Gastrocnemius medialis (tissue), 4 donors: ENCODE data around the gene ZSWIM2. TPM values are rescaled to one million over a fixed set of nuclear protein-coding genes. Genes with fewer than 3 reads are reported as not detected.

Experiments used
- ATAC-seq, 2 donors: fragments of 150-250 bp; one replicate each; pipeline ENCODE4 v1.9.1; 2016
- DNase-seq, 2 donors: peaks; one replicate each; pipeline ENCODE4 v3.0.0-alpha.2; 2019
- H3K27ac ChIP-seq, 4 donors: fragments of 200-600 bp; sonication (generic); 1 replicate in 1 of 4; 2 replicates in 3 of 4; pipeline ENCODE4 v1.5.1; 2016 to 2018; ENCODE audit warnings: mild to moderate bottlenecking in 2 of 4, moderate library complexity in 1 of 4
- H3K27me3 ChIP-seq, 3 donors: fragments of 200-600 bp; sonication (generic) in 2 of 3; 1 replicate in 1 of 3; 2 replicates in 2 of 3; pipeline versions ENCODE4 v1.5.1 to v1.6.0; 2016 to 2019; ENCODE audit warnings: mild to moderate bottlenecking in 1 of 3, moderate library complexity in 1 of 3
- H3K36me3 ChIP-seq, 2 donors: fragments of 200-600 bp; sonication (generic) in 1 of 2; one replicate each; pipeline ENCODE4 v1.5.1; 2017 to 2018
- H3K4me1 ChIP-seq, 2 donors: fragments of 200-600 bp; sonication (generic) in 1 of 2; one replicate each; pipeline ENCODE4 v1.5.1; 2016 to 2017; ENCODE audit warnings: mild to moderate bottlenecking in 2 of 2
- H3K4me3 ChIP-seq, 4 donors: fragments of 200-600 bp; sonication (generic) in 3 of 4; 1 replicate in 1 of 4; 2 replicates in 3 of 4; pipeline ENCODE4 v1.5.1; 2016 to 2019; ENCODE audit warnings: mild to moderate bottlenecking in 2 of 4
- H3K9me3 ChIP-seq, 3 donors: fragments of 200-600 bp; sonication (generic) in 2 of 3; 1 replicate in 1 of 3; 2 replicates in 2 of 3; pipeline ENCODE4 v1.5.1; 2016 to 2019
- CTCF ChIP-seq, 5 experiments: fragments of 450-650 bp in 3 of 5; fragments of 200-600 bp in 2 of 5; sonication (generic) in 2 of 5; IDR thresholded peaks in 4 of 5; conservative IDR thresholded peaks in 1 of 5; 1 replicate in 4 of 5; 2 replicates in 1 of 5; pipeline ENCODE4 v1.5.1; 2016 to 2019; ENCODE audit warnings: antibody characterized with exemption in 5 of 5, mild to moderate bottlenecking in 3 of 5, moderate library complexity in 3 of 5
- POLR2A ChIP-seq, 2 donors: fragments of 450-650 bp; IDR thresholded peaks; one replicate each; pipeline ENCODE4 v1.6.1; 2017; ENCODE audit warnings: antibody characterized with exemption in 2 of 2, mild to moderate bottlenecking in 2 of 2, moderate library complexity in 2 of 2
- in situ Hi-C, 4 donors: fragments of 200-750 bp; cut with MboI; loops; one replicate each; pipeline versions ENCODE4 v1.15.0 to v1.8.0; 2017; ENCODE audit warnings: low sequenced_read_pairs in 4 of 4
- intact Hi-C: fragments of 100-400 bp; cut with DNase I; formaldehyde crosslinking; loops from one replicate; pipeline ENCODE4 v1.15.1; 2023; ENCODE audit warnings: low total_unique reads
- total RNA-seq, 4 donors: library from RNA; depleted of rRNA; stranded (reverse); fragments of >200 nt; gene quantifications; one replicate each; pipeline versions ENCODE4 v1.1.0 to v1.2.3, GENCODE V29; 2016

Gene ZSWIM2
- total RNA-seq, 4 donors from 2014 or later = not detected

GRCh38 chr2:186783254-186783653 is 65.7 kb downstream of the ZSWIM2 start:
- no peaks in the 10 kb centered on the region for H3K4me1 ChIP-seq
- no peaks in the 10 kb centered on the region for H3K9me3 ChIP-seq
- DNase-seq (no peak), ATAC-seq (no peak)
- TF ChIP-seq CTCF (IDR thresholded peaks at IDR 0.05 in 4 of 5, conservative IDR thresholded peaks at IDR 0.05 in 1 of 5) (no peak), POLR2A (IDR thresholded peaks at IDR 0.05) (no peak)
- in situ Hi-C loops = no loop called here
- no peaks in the 10 kb centered on the region for H3K27me3 ChIP-seq
- intact Hi-C loops = no loop called here
- H3K36me3 ChIP-seq = no peaks in the 10 kb centered on the region
- H3K27ac ChIP-seq = no peak overlapping the region
- H3K4me3 ChIP-seq = no peak overlapping the region

- ATAC-seq = no peak
- TF ChIP-seq POLR2A (IDR thresholded peaks at IDR 0.05) (no peak), CTCF (IDR thresholded peaks at IDR 0.05 in 4 of 5, conservative IDR thresholded peaks at IDR 0.05 in 1 of 5) (no peak)
- Histone ChIP-seq H3K4me1 (no peaks in the 10 kb centered on the region), H3K27ac (no peak overlapping the region), H3K9me3 (no peaks in the 10 kb centered on the region), H3K36me3 (no peaks in the 10 kb centered on the region), H3K4me3 (no peak overlapping the region), H3K27me3 (no peaks in the 10 kb centered on the region)
- intact Hi-C loops = no loop called here
- DNase-seq = no peak
- in situ Hi-C loops = no loop called here
Measured at GRCh38 chr2:186780701-186781316, 68.2 kb downstream of the ZSWIM2 start.

Other genes starting within 250 kb of the ZSWIM2 start
- 1 to 10 TPM in 3 of 4 donors, under 1 TPM in 1; 0.63 to 2.4 (median 2.1) TPM for gene FAM171B, start 155.1 kb downstream of the ZSWIM2 start, total RNA-seq